Ovary (tissue), 3 donors: ENCODE measurements around the gene POC1A.

ENCODE experiments used
- CTCF ChIP-seq, 3 donors: fragments of 450-650 bp in 2 of 3; fragments of 200-600 bp in 1 of 3; IDR thresholded peaks; one replicate each; pipeline versions ENCODE4 v1.5.1 to v1.8.0; 2016 to 2022; ENCODE audit warnings: antibody characterized with exemption in 3 of 3, mild to moderate bottlenecking in 1 of 3
- EP300 ChIP-seq: sonication (generic); formaldehyde crosslinking; IDR thresholded peaks from one replicate; pipeline ENCODE4 v1.6.1; 2017; ENCODE audit warnings: antibody characterized with exemption
- donor health status: DM: no; HTN: no; CAD: no.

GRCh38 chr3:52140769-52141168 is 13.5 kb downstream of the POC1A start:
- TF ChIP-seq CTCF (IDR thresholded peaks at IDR 0.05) (no peak), EP300 (no peak)
